HG03097 (cell line): ENCODE measurements around the gene GPR143.
"Not testable (repeated sequence)": the region's sequence is repeated elsewhere in the genome, so short reads cannot be mapped to it uniquely, and the experiment has no call there.

Experiments used
- ATAC-seq: cut with Tn5 transposase; IDR thresholded peaks from one replicate; pipeline ENCODE4 v1.9.1; 2021; ENCODE audit not compliant: unreplicated experiment, low FRiP score

Gene GPR143

GRCh38 chrX:9770319-9770718, 4.7 kb upstream of the GPR143 start:
- ATAC-seq, result no peak

- ATAC-seq, result not testable (repeated sequence)
Measured at GRCh38 chrX:9768321-9768839, 2.7 kb upstream of the GPR143 start.

GRCh38 chrX:9767375-9767774, 1.7 kb upstream of the GPR143 start:
- ATAC-seq, result no peak

- ATAC-seq, result no peak
Measured at GRCh38 chrX:9765072-9765736, 443 bp downstream of the GPR143 start.

GRCh38 chrX:9759337-9759736, 6.3 kb downstream of the GPR143 start:
- no peak for ATAC-seq

- no peak for ATAC-seq
Measured at GRCh38 chrX:9758021-9758638, 7.5 kb downstream of the GPR143 start.

- ATAC-seq, result no peak
Measured at GRCh38 chrX:9757366-9757765, 8.3 kb downstream of the GPR143 start.

GRCh38 chrX:9749146-9749692, 16.4 kb downstream of the GPR143 start:
- ATAC-seq, result no peak

- no peak for ATAC-seq
Measured at GRCh38 chrX:9747644-9748043, 18.0 kb downstream of the GPR143 start.

GRCh38 chrX:9746148-9746888, 19.3 kb downstream of the GPR143 start:
- ATAC-seq, result no peak

GRCh38 chrX:9745417-9746115, 20.1 kb downstream of the GPR143 start:
- no peak for ATAC-seq

- ATAC-seq, result no peak
Measured at GRCh38 chrX:9739130-9739529, 26.5 kb downstream of the GPR143 start.

GRCh38 chrX:9738151-9738550, 27.5 kb downstream of the GPR143 start:
- ATAC-seq, result no peak

- ATAC-seq, result no peak
Measured at GRCh38 chrX:9737363-9737762, 28.3 kb downstream of the GPR143 start.

- no peak for ATAC-seq
Measured at GRCh38 chrX:9730752-9731151, 34.9 kb downstream of the GPR143 start.

GRCh38 chrX:9730078-9730477, 35.6 kb downstream of the GPR143 start:
- ATAC-seq, result no peak

- ATAC-seq, result no peak
Measured at GRCh38 chrX:9729171-9729885, 36.3 kb downstream of the GPR143 start.

- no peak for ATAC-seq
Measured at GRCh38 chrX:9728261-9728660, 37.4 kb downstream of the GPR143 start.

- ATAC-seq, result no peak
Measured at GRCh38 chrX:9724711-9725110, 40.9 kb downstream of the GPR143 start.

- ATAC-seq, result no peak
Measured at GRCh38 chrX:9717376-9717775, 48.3 kb downstream of the GPR143 start.
